ENCODE data around the gene GLRA3.
A peak's percentile ranks its signal among the peaks of the same experiment; 100 is the strongest.
"Not testable (repeated sequence)": the region's sequence is repeated elsewhere in the genome, so short reads cannot be mapped to it uniquely, and the experiment has no call there.

Gene GLRA3

GRCh38 chr4:174716986-174717770, 111.9 kb downstream of the GLRA3 start:
- DNase-seq, result no peak
- intact Hi-C loops (cut with DNase I), result loop anchor here (5.0 kb wide), 1 partner anchor 355 kb away; no protein-coding TSS in a partner anchor

GRCh38 chr4:174714393-174715211, 114.4 kb downstream of the GLRA3 start:
- DNase-seq, result peak in 2 of 10 donors; percentile 4 to 5
- intact Hi-C loops (cut with DNase I), result loop anchor here (5.0 kb wide), 1 partner anchor 352 kb away; no protein-coding TSS in a partner anchor

GRCh38 chr4:174713821-174714220, 115.2 kb downstream of the GLRA3 start:
- intact Hi-C loops (cut with DNase I), result no loop called here
- DNase-seq, result no peak

DNA sequence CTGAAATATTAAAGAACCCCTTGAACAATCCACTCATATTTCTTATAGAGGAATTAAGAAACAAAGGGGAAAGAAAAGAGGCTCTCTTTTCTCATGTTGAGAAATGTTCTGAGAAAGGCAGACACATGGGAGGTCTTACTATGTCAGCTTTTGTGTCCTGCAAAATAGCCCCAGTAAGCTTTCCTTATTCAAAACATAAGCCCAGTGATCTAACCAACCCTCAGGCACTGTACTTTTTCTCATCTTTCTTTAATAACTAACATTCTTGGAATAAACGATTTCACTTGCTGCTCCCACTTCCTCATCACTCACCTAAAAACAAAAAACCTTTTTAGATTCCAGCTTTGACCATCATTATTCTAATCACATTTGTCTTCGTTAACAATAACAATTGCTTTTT, 115.9 kb downstream of the GLRA3 start:
- intact Hi-C loops (cut with DNase I), result no loop called here
- no peak for DNase-seq

DNA sequence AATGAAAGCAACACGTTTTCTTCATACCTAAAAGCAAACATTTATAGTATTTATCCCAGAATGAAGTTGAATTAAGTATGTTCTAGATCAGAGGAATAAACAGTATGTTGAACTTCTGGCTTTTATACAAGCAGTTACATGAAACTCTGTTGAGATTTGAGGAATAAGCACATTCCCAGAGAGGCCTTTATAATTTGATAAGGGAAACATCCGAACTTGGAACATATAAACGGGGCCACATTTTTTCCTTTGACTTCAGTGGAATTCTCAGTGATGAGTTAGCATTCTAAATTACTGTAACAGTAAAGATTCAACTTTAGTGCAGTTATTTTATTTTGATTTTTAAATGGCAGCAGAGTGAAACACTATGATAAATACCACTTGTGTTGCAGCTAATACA, 119.5 kb downstream of the GLRA3 start:
- no peak for DNase-seq
- intact Hi-C loops (cut with DNase I), result no loop called here

GRCh38 chr4:174708381-174708780, 120.7 kb downstream of the GLRA3 start:
- DNase-seq, result no peak
- intact Hi-C loops (cut with DNase I), result no loop called here

- intact Hi-C loops (cut with DNase I), result no loop called here
- DNase-seq, result no peak
Measured at GRCh38 chr4:174707902-174708301, 121.1 kb downstream of the GLRA3 start.

DNA sequence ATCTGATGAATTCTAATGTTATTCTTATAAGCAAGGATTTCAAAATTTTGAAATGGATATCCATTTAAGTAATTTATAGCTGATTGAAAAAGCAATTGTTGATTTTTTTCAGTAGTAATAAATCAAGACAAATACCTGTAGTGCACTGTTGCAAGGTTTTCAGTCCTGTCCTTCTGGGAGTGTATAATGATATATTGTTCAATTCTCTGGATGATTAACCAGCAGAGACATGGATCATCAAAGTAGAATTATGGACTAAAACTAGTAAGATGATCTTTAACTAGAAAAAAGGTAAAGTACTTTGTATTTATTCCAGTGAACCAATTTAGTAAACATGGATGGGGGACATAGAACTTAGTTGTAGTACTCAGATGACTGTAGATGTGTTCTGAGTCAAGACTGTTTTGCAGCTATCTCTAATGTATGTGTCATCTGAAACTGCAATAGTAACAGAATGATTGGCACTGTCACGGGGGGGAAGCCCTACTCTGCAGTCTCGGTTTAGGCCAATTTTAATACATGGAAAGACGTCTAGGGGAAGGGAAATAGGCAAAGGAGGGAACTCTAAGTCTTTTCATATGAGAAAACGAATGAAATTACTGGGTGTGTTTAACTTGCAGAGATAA, 121.9 kb downstream of the GLRA3 start:
- DNase-seq, result no peak
- intact Hi-C loops (cut with DNase I), result no loop called here

DNA sequence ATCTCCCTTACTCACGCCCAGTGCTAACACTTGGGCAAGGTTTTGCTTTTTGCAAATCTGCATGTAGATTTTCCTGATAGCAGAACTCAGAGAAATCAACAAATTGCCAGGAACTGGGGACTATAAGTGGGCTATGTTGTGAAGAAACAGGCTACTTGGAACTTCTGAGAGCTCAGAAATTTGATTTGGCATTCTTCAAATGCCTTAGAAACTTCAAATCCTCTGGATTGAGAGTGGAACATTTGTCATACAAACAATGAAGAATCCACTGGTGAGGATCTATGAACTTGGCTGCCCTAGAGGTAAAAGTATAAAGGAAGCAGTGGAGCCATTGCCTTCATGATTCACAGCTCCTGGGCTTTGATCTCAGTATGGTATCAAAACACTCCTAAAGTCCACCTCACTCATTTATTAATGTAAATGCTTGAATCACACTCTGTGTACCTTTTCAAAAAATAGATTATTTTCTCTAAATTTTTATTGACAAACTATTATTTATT, 126.0 kb downstream of the GLRA3 start:
- intact Hi-C loops (cut with DNase I), result no loop called here
- no peak for DNase-seq

DNA sequence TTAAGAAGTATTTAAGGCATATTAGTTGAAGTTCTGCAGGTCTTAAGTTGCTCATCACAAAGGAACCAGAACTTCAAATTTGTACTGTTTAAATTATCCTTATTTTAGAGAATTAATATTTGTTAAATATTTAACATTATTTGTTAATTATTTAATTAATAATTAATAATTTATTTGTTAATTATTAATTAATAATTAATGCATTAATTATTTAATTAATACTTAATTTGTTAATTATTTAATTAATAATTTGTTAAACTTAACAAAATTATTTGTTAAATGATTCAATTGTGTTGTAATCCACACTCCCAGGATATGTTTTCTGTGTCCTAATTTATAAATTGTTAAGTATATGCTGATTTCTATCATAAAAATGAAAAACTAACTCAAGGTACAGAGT, 129.4 kb downstream of the GLRA3 start:
- intact Hi-C loops (cut with DNase I), result no loop called here
- DNase-seq, result no peak

DNA sequence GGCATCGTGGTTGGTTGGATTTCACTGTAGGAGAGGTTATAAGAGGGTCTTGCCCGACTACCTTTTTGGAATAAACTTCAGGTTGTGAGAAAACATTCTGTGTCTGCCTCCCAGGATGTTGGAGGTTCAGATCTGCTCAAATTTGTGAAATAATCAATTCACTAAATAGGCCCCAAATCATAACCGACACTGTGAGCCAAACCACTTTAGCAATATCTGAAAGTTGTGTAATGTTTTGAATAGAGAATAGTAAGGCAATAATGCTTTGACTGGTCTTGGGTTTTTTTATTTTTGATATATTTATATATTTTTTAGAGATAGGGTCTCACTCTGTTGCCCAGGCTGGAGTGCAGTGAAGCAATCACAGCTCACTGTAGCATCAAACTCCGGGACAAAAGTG, 131.2 kb downstream of the GLRA3 start:
- DNase-seq, result no peak
- intact Hi-C loops (cut with DNase I), result no loop called here

GRCh38 chr4:174697202-174697601, 131.8 kb downstream of the GLRA3 start:
- intact Hi-C loops (cut with DNase I), result no loop called here
- DNase-seq, result no peak

- no peak for DNase-seq
- intact Hi-C loops (cut with DNase I), result no loop called here
Measured at GRCh38 chr4:174696657-174697056, 132.4 kb downstream of the GLRA3 start.

GRCh38 chr4:174691876-174692275, 137.2 kb downstream of the GLRA3 start:
- intact Hi-C loops (cut with DNase I), result not testable (repeated sequence)
- peak in 3 of 10 donors; percentile 64 to 81 (median 66) for DNase-seq

DNA sequence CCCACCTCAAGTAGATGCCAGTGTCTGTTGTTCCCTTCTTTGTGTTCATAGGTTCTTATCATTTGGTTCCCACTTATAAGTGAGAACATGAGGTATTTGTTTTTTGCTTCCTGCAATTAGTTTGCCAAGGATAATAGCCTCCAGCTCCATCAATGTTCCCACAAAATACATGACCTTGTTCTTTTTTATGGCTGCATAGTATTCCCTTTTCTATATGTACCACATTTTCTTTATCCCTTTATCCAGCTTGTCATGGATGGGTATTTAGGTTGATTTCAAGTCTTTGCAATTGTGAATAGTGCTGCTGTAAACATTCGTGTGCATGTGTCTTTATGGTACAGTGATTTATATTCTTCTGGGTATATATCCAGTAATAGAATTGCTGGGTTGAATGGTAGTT, 138.4 kb downstream of the GLRA3 start:
- DNase-seq, result no peak
- intact Hi-C loops (cut with DNase I), result no loop called here

DNA sequence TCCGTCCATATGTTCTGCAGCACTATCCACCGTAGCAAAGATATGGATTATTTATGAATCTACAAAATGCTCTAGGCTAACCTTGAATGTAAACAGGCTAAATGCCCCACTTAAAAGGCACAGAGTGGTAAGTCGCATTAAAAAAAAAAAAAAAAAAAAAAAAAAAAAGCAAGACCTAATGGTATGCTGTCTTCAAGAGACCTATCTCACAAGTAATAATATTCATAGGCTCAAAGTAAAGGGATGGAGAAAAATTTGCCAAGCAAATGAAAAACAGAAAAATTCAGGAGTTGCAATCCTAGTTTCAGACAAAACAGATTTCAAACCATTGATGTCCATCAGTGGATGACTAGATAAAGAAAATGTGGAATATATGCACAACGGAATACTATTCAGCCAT, 139.4 kb downstream of the GLRA3 start:
- intact Hi-C loops (cut with DNase I), result no loop called here
- DNase-seq, result no peak

- no peak for DNase-seq
- intact Hi-C loops (cut with DNase I), result no loop called here
Measured at GRCh38 chr4:174686826-174687225, 142.2 kb downstream of the GLRA3 start.

DNA sequence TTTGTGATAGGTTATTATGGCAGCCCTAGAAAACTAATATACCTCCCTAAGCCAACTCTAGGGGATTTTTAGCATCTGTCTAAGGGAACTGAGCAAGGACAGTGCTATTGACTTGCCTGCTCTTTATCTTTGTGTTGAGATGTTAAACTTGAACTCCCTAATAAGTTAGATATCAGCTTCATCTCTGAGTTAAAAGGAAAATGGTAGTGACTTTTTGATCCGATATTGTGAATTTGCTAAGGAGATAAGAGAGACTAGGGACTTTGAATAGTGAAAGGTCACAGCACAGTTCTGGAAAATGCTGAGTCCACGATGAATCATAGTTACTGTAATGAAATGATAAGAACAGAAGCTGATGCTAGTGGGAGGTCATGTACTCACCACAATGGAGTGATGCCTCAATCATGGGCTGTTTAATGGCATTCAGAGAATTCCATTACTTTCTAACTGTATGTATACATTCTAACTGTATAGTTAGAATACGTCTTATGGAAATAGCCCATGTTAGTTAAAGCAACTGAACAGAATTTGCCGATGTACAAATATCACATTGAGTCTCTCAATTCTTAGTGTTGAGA, 147.2 kb downstream of the GLRA3 start:
- DNase-seq, result no peak
- intact Hi-C loops (cut with DNase I), result no loop called here

GRCh38 chr4:174674305-174674840, 154.7 kb downstream of the GLRA3 start:
- DNase-seq, result no peak
- intact Hi-C loops (cut with DNase I), result no loop called here

GRCh38 chr4:174673865-174674264, 155.2 kb downstream of the GLRA3 start:
- intact Hi-C loops (cut with DNase I), result no loop called here
- no peak for DNase-seq
